ENCODE data around the gene SMIM12.

DNA sequence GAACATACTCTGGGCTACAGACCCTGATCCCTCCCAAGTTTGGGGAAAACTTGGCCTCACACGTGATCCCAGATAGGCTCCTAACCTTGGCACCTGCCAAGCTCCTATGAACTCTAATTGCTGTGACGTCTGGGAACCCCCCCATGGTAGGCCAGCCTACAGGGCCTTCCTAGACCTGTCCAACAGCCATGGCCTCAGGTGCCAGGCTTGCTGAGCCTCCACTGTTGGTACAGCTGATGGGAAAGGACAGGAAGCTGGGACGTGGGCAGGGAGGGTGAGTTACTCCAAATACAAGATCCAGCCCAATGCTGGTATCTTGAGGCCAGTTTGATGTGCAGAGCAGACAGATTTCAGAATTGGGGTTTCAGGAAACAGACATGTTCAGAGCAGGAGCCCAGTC lies 19.1 kb downstream of the SMIM12 start:
- no peak for TF ChIP-seq POLR2A (IDR thresholded peaks at IDR 0.05; ENCODE audit: extremely low read depth, insufficient read length)
- TF ChIP-seq, protein P1, sequence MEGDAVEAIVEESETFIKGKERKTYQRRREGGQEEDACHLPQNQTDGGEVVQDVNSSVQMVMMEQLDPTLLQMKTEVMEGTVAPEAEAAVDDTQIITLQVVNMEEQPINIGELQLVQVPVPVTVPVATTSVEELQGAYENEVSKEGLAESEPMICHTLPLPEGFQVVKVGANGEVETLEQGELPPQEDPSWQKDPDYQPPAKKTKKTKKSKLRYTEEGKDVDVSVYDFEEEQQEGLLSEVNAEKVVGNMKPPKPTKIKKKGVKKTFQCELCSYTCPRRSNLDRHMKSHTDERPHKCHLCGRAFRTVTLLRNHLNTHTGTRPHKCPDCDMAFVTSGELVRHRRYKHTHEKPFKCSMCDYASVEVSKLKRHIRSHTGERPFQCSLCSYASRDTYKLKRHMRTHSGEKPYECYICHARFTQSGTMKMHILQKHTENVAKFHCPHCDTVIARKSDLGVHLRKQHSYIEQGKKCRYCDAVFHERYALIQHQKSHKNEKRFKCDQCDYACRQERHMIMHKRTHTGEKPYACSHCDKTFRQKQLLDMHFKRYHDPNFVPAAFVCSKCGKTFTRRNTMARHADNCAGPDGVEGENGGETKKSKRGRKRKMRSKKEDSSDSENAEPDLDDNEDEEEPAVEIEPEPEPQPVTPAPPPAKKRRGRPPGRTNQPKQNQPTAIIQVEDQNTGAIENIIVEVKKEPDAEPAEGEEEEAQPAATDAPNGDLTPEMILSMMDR (IDR thresholded peaks at IDR 0.05; ENCODE audit: low read depth, low read length) = no peak
